ENCODE measurements around the gene MS4A15. TPM values are rescaled to one million over a fixed set of nuclear protein-coding genes. Genes with fewer than 3 reads are reported as not detected.

Gene MS4A15
- polyA plus RNA-seq, 1 experiment: not detected

GRCh38 chr11:60783911-60784310 is 27.2 kb downstream of the MS4A15 start:
- no peak overlapping the region for H3K4me3 ChIP-seq (ENCODE audit: low read depth, low read length)
- H3K36me3 ChIP-seq (ENCODE audit: control insufficient read depth, insufficient read depth, low read length): no peaks in the 10 kb centered on the region
- peaks cover 3% of the 10 kb centered on the region; the same call in 1 of the 2 replicates for H3K27me3 ChIP-seq (ENCODE audit: control insufficient read depth, insufficient read depth, low read length)
- CTCF ChIA-PET: interaction anchor here (5.3 kb wide), 1 partner anchor 7 kb away, joined by 39 read pairs; no protein-coding TSS in a partner anchor
- POLR2A ChIA-PET: no interaction called here
- TF ChIP-seq CTCF (IDR thresholded peaks at IDR 0.05; ENCODE audit: insufficient read depth, low read depth, low read length): no peak
- no peak for DNase-seq (ENCODE audit: low read depth)

- Histone ChIP-seq H3K4me3 (ENCODE audit: low read depth, low read length) (no peak within 1 kb of the TSS), H3K36me3 (ENCODE audit: control insufficient read depth, insufficient read depth, low read length) (no peaks in the 10 kb centered on the region), H3K27me3 (ENCODE audit: control insufficient read depth, insufficient read depth, low read length) (peaks cover 2% of the 10 kb centered on the region; the same call in 1 of the 2 replicates)
- no peak for TF ChIP-seq CTCF (IDR thresholded peaks at IDR 0.05; ENCODE audit: insufficient read depth, low read depth, low read length)
- no peak for DNase-seq (ENCODE audit: low read depth)
- CTCF ChIA-PET: interaction anchor here (0.6 to 5.3 kb wide), 3 partner anchors 8 to 115 kb away, joined by 3 to 39 read pairs (median 3); no protein-coding TSS in a partner anchor
- POLR2A ChIA-PET: no interaction called here
Measured at GRCh38 chr11:60785136-60785535, 28.5 kb downstream of the MS4A15 start, which contains the start of gene MS4A10. MS4A10 (plus strand) TSS chr11:60785333; CDS start chr11:60790336, 5,003 bp downstream.

- Histone ChIP-seq H3K4me3 (ENCODE audit: low read depth, low read length) (no peak overlapping the region), H3K36me3 (ENCODE audit: control insufficient read depth, insufficient read depth, low read length) (no peaks in the 10 kb centered on the region), H3K27me3 (ENCODE audit: control insufficient read depth, insufficient read depth, low read length) (peaks cover 2% of the 10 kb centered on the region; the same call in 1 of the 2 replicates)
- no peak for TF ChIP-seq CTCF (IDR thresholded peaks at IDR 0.05; ENCODE audit: insufficient read depth, low read depth, low read length)
- ChIA-PET CTCF (interaction anchor here (1.0 to 5.3 kb wide), 3 partner anchors 9 to 114 kb away, joined by 3 to 39 read pairs (median 3); no protein-coding TSS in a partner anchor), POLR2A (no interaction called here)
- no peak for DNase-seq (ENCODE audit: low read depth)
Measured at GRCh38 chr11:60785806-60786361, 29.2 kb downstream of the MS4A15 start.

GRCh38 chr11:60786811-60787567 is 30.3 kb downstream of the MS4A15 start:
- no peak for TF ChIP-seq CTCF (IDR thresholded peaks at IDR 0.05; ENCODE audit: insufficient read depth, low read depth, low read length)
- POLR2A ChIA-PET: no interaction called here
- H3K27me3 ChIP-seq (ENCODE audit: control insufficient read depth, insufficient read depth, low read length): peaks cover 2% of the 10 kb centered on the region; the same call in 1 of the 2 replicates
- no peaks in the 10 kb centered on the region for H3K36me3 ChIP-seq (ENCODE audit: control insufficient read depth, insufficient read depth, low read length)
- CTCF ChIA-PET: interaction anchor here (5.3 kb wide), 1 partner anchor 10 kb away, joined by 39 read pairs; no protein-coding TSS in a partner anchor
- no peak overlapping the region for H3K4me3 ChIP-seq (ENCODE audit: low read depth, low read length)
- peak; percentile 51 for DNase-seq (ENCODE audit: low read depth)

Measured in BJ (cell line).